Cardiac ventricle fibroblast (primary cell): ENCODE results near the gene ARHGAP36. TPM values are rescaled to one million over a fixed set of nuclear protein-coding genes. Genes with fewer than 3 reads are reported as not detected.

Experiments
- total RNA-seq: library from RNA; depleted of rRNA; stranded (reverse); fragments of >200 nt; gene quantifications from 2 replicates; pipeline ENCODE4 v1.2.3, GENCODE V29; 2015

The ARHGAP36 gene, protein sequence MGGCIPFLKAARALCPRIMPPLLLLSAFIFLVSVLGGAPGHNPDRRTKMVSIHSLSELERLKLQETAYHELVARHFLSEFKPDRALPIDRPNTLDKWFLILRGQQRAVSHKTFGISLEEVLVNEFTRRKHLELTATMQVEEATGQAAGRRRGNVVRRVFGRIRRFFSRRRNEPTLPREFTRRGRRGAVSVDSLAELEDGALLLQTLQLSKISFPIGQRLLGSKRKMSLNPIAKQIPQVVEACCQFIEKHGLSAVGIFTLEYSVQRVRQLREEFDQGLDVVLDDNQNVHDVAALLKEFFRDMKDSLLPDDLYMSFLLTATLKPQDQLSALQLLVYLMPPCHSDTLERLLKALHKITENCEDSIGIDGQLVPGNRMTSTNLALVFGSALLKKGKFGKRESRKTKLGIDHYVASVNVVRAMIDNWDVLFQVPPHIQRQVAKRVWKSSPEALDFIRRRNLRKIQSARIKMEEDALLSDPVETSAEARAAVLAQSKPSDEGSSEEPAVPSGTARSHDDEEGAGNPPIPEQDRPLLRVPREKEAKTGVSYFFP
- total RNA-seq, result not detected in 2 replicates

DNA sequence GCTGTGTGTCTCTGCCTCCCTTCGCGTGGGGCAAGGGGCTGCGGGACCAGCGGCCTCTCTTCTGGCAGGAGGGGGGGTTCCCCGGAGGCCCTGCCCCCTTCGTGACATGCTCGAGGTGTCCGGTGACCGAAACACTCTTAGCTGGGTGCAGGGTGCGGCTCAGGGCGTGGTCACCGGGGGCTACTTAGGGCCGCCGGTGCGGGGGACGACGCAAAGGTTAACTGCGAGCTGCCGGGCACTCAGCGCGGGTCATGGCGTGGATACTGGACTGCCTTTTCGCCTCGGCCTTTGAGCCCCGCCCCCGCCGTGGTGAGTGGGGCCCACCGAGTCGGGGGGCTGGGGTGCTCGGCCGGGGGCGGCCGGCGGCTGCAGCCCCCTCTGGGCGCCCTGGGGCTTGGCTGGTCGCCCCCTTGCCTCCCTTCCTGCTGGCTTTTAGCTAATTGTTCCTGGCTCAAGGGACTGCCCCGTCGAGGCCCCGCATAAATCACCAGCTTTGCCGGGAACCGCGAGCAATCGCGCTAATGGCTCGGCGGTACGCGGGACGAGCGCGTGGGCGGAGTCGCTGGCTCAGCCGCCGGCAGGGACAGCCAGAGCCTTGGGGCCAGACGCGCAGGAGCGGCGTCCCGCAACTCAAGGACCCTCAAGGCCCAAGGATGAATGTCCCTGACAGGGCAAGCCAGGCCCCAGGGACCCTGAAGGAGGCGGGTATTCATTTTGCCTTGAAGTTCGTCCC, at the start of gene ARHGAP36:
ARHGAP36 (plus strand) TSS at position 211 of the 733 bp plus-strand sequence. CDS start 23,320 bp downstream, outside the sequence.

Other genes with a start within 250 kb of the ARHGAP36 start
- gene ENOX2, start 155.1 kb upstream of the ARHGAP36 start, total RNA-seq, result 6.6 and 9.6 TPM in 2 replicates
- gene IGSF1, start 231.0 kb downstream of the ARHGAP36 start, total RNA-seq, result 0.05 TPM in 1 of 2 replicates, not detected in the other